ENCODE data around the gene SDK1.

Gene SDK1

GRCh38 chr7:4119848-4120247 is 818.8 kb downstream of the SDK1 start:
- DNase-seq: no peak
- no peak for ATAC-seq (ENCODE audit: insufficient read depth, low read depth)
- no peak overlapping the region for H3K27ac ChIP-seq (ENCODE audit: low read length)
- no peaks in the 10 kb centered on the region for H3K79me2 ChIP-seq (ENCODE audit: insufficient read depth, low read length)
- H3K4me1 ChIP-seq (ENCODE audit: insufficient read depth, low read length): no peaks in the 10 kb centered on the region
- H3K9me3 ChIP-seq (ENCODE audit: insufficient read depth, low read length, severe bottlenecking): peaks cover 3% of the 10 kb centered on the region
- no peaks in the 10 kb centered on the region for H3K36me3 ChIP-seq (ENCODE audit: insufficient read depth, low read length)
- no peak overlapping the region for H3K4me2 ChIP-seq (ENCODE audit: insufficient read depth, low read length)
- H3K9ac ChIP-seq (ENCODE audit: low read depth, low read length): no peak overlapping the region
- no peak overlapping the region for H2AFZ ChIP-seq (ENCODE audit: low read depth, low read length)
- no peaks in the 10 kb centered on the region for H3K27me3 ChIP-seq (ENCODE audit: insufficient read depth, low read length, poor library complexity)
- TF ChIP-seq EZH2 (IDR thresholded peaks at IDR 0.05; ENCODE audit: borderline replicate concordance, low read depth, low read length, severe bottlenecking) (no peak), CTCF (IDR thresholded peaks at IDR 0.05; ENCODE audit: borderline replicate concordance, extremely low read depth, low read length, poor library complexity, severe bottlenecking) (no peak)
- no peak overlapping the region for H3K4me3 ChIP-seq (ENCODE audit: low read depth in 1 of 2, low read length in 2 of 2)
- H4K20me1 ChIP-seq (ENCODE audit: insufficient read depth, low read length): no peaks in the 10 kb centered on the region

- no peak overlapping the region for H3K27ac ChIP-seq (ENCODE audit: low read length)
- no peaks in the 10 kb centered on the region for H3K27me3 ChIP-seq (ENCODE audit: insufficient read depth, low read length, poor library complexity)
- H3K9me3 ChIP-seq (ENCODE audit: insufficient read depth, low read length, severe bottlenecking): peaks cover 3% of the 10 kb centered on the region
- no peak overlapping the region for H3K4me3 ChIP-seq (ENCODE audit: low read depth in 1 of 2, low read length in 2 of 2)
- TF ChIP-seq CTCF (IDR thresholded peaks at IDR 0.05; ENCODE audit: borderline replicate concordance, extremely low read depth, low read length, poor library complexity, severe bottlenecking) (no peak), EZH2 (IDR thresholded peaks at IDR 0.05; ENCODE audit: borderline replicate concordance, low read depth, low read length, severe bottlenecking) (no peak)
- H3K36me3 ChIP-seq (ENCODE audit: insufficient read depth, low read length): no peaks in the 10 kb centered on the region
- no peak overlapping the region for H3K9ac ChIP-seq (ENCODE audit: low read depth, low read length)
- H3K4me1 ChIP-seq (ENCODE audit: insufficient read depth, low read length): no peaks in the 10 kb centered on the region
- no peak for DNase-seq
- no peak overlapping the region for H3K4me2 ChIP-seq (ENCODE audit: insufficient read depth, low read length)
- no peaks in the 10 kb centered on the region for H3K79me2 ChIP-seq (ENCODE audit: insufficient read depth, low read length)
- ATAC-seq (ENCODE audit: insufficient read depth, low read depth): no peak
- no peak overlapping the region for H2AFZ ChIP-seq (ENCODE audit: low read depth, low read length)
- H4K20me1 ChIP-seq (ENCODE audit: insufficient read depth, low read length): no peaks in the 10 kb centered on the region
These were observed 822.3 kb downstream of the SDK1 start for GRCh38 chr7:4123346-4123745.

GRCh38 chr7:4123823-4124222 is 822.8 kb downstream of the SDK1 start:
- H3K4me1 ChIP-seq (ENCODE audit: insufficient read depth, low read length): no peaks in the 10 kb centered on the region
- no peaks in the 10 kb centered on the region for H3K36me3 ChIP-seq (ENCODE audit: insufficient read depth, low read length)
- H3K9me3 ChIP-seq (ENCODE audit: insufficient read depth, low read length, severe bottlenecking): peaks cover 3% of the 10 kb centered on the region
- DNase-seq (peak; percentile 17), ATAC-seq (ENCODE audit: insufficient read depth, low read depth) (peak; percentile 52; the same call in 2 of the 3 replicates)
- H3K27ac ChIP-seq (ENCODE audit: low read length): no peak overlapping the region
- no peak overlapping the region for H3K9ac ChIP-seq (ENCODE audit: low read depth, low read length)
- no peak overlapping the region for H2AFZ ChIP-seq (ENCODE audit: low read depth, low read length)
- H3K79me2 ChIP-seq (ENCODE audit: insufficient read depth, low read length): no peaks in the 10 kb centered on the region
- TF ChIP-seq CTCF (IDR thresholded peaks at IDR 0.05; ENCODE audit: borderline replicate concordance, extremely low read depth, low read length, poor library complexity, severe bottlenecking) (no peak), EZH2 (IDR thresholded peaks at IDR 0.05; ENCODE audit: borderline replicate concordance, low read depth, low read length, severe bottlenecking) (no peak)
- no peak overlapping the region for H3K4me2 ChIP-seq (ENCODE audit: insufficient read depth, low read length)
- no peaks in the 10 kb centered on the region for H4K20me1 ChIP-seq (ENCODE audit: insufficient read depth, low read length)
- H3K4me3 ChIP-seq (ENCODE audit: low read depth in 1 of 2, low read length in 2 of 2): no peak overlapping the region
- H3K27me3 ChIP-seq (ENCODE audit: insufficient read depth, low read length, poor library complexity): no peaks in the 10 kb centered on the region
